ENCODE measurements around the gene XPNPEP2.

DNA sequence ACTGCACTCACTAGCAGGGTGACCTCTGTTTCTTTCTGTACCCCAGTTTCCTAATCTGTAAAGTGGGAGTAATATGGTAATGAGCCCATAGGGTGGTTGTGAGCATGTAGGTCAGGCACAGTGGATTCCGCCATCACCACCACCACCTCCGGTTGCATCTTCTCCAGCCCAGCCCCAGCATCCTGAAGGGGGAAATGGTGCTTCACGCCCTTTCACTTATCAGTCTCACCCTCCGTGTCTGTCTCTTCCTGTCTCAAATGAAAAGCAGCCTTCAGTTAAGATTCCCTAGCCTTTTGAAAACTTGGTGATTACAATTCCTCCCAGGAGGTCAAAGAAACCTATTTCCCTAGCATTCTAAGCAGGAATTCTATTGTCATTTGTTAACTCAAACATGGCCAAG lies 16.9 kb upstream of the XPNPEP2 start:
- TF ChIP-seq GATA3 (IDR thresholded peaks at IDR 0.05; ENCODE audit: low read depth, low read length) (no peak), GATA2 (IDR thresholded peaks at IDR 0.05; ENCODE audit: low read depth, low read length) (no peak)
